ENCODE data around the gene TMPRSS6. TPM values are rescaled to one million over a fixed set of nuclear protein-coding genes. Genes with fewer than 3 reads are reported as not detected.

Gene TMPRSS6
- total and polyA plus RNA-seq, 2 of the 13 experiments (the other 11 are each of a cell fraction or from before 2014, with no cell fraction given), result 4.2 to 4.8 TPM

DNA sequence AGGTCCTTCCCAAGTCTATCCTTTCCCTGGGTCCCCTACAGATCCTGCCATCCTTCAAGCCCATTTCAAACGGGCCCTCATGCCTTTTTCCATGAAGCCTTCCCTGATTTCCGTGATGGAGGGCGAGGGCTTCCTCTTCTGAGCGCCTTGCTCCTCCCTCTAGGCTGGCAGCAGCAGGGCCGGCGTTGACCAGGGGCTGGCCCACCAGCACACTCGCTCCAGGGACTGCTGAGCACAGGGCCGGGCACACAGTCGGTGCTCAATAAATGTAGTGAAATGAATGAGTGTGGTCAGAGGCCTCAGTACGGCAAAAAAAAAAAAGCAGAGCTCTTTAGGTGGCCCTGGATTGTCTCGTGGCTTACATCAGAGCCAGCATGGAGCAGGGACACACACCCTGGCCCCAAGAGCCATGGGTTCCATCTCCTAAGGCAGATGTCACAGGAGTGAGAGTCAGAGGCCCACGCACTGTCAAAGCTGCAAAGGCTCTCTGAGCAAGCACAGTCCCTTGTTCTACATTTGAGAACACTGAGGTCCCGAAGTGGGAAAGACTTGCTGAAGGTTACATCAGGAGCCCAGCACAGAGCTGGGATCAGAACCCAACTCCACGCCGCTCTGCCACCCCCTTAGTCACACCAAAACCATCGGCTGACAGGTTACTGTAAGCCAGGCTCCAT, 37.1 kb upstream of the TMPRSS6 start:
- Histone ChIP-seq H3K4me2 (ENCODE audit: low read depth, low read length) (no peak overlapping the region), H3K79me2 (ENCODE audit: insufficient read depth, low read length) (no peaks in the 10 kb centered on the region), H3K9me3 (ENCODE audit: low read length) (no peaks in the 10 kb centered on the region), H3K27ac (ENCODE audit: extremely low read length, insufficient read depth, low read length) (no peak overlapping the region), H3K4me3 (replicated peaks in 1 of 3; ENCODE audit: insufficient read depth in 1 of 3, low read depth in 2 of 3, low read length in 3 of 3) (no peak overlapping the region), H3K27me3 (ENCODE audit: control insufficient read depth in 1 of 2, insufficient read depth in 2 of 2, low read length in 2 of 2) (peaks cover 5 to 37% of the 10 kb centered on the region in 2 experiments), H4K20me1 (ENCODE audit: insufficient read depth, low read length) (no peaks in the 10 kb centered on the region), H3K36me3 (replicated peaks in 1 of 2; ENCODE audit: control insufficient read depth in 1 of 2, insufficient read depth in 2 of 2, low read length in 2 of 2) (no peaks in the 10 kb centered on the region), H3K9ac (ENCODE audit: insufficient read depth, low read depth, low read length) (no peak overlapping the region), H3K4me1 (ENCODE audit: insufficient read depth, low read length) (0 out of 2 replicates have a peak, but pooled peaks cover 15% of the 10 kb centered on the region), H2AFZ (ENCODE audit: low read length) (no peak overlapping the region)
- WGBS (ENCODE audit: low lambda C conversion rate), result 44% methylated on average over 16 of the region's 16 CpGs
- CTCF ChIA-PET (ENCODE audit: low intra/inter-chr PET ratio, low total read pairs), result no interaction called here
- ATAC-seq, result no peak
- intact Hi-C loops (cut with micrococcal nuclease; ENCODE audit: unreplicated experiment), result loop anchor here (5.0 kb wide), 1 partner anchor 69 kb away; no protein-coding TSS in a partner anchor
- FAIRE-seq, result no peak
- POLR2A ChIA-PET, result no interaction called here
- no TSS peak for BruUV-seq (replicated peaks)
- in situ Hi-C loops (cut with HindIII; ENCODE audit: extremely low pct_ligation_motif_present, low pct_unique_long_range_greater_than_20kb), result no loop called here
- no peak for DNase-seq (ENCODE audit: low spot score)
- TF ChIP-seq RFX3 (CRISPR knock-in tag; IDR thresholded peaks at IDR 0.05) (no peak), ZFP36L1 (CRISPR knock-in tag; IDR thresholded peaks at IDR 0.05) (no peak), ZNF230 (CRISPR knock-in tag; IDR thresholded peaks at IDR 0.05) (no peak), ZNF234 (CRISPR knock-in tag; conservative IDR thresholded peaks at IDR 0.05) (no peak), ATRX (CRISPR knock-in tag; IDR thresholded peaks at IDR 0.05; ENCODE audit: borderline replicate concordance) (no peak), ZNF12 (CRISPR knock-in tag; IDR thresholded peaks at IDR 0.05) (no peak), ZNF17 (CRISPR knock-in tag; IDR thresholded peaks at IDR 0.05) (no peak)
- TF ChIP-seq, protein P1, sequence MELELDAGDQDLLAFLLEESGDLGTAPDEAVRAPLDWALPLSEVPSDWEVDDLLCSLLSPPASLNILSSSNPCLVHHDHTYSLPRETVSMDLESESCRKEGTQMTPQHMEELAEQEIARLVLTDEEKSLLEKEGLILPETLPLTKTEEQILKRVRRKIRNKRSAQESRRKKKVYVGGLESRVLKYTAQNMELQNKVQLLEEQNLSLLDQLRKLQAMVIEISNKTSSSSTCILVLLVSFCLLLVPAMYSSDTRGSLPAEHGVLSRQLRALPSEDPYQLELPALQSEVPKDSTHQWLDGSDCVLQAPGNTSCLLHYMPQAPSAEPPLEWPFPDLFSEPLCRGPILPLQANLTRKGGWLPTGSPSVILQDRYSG (CRISPR knock-in tag; IDR thresholded peaks at IDR 0.05), result no peak
- TF ChIP-seq, protein P2, sequence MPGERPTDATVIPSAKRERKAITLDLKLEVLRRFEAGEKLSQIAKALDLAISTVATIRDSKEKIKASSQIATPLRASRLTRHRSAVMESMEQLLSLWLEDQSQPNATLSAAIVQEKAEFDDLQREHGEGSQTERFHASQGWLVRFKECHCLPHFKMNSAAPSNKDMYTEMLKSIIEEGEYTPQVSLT (CRISPR knock-in tag; IDR thresholded peaks at IDR 0.05; ENCODE audit: borderline replicate concordance, low read depth), result no peak
- TF ChIP-seq, protein P3, sequence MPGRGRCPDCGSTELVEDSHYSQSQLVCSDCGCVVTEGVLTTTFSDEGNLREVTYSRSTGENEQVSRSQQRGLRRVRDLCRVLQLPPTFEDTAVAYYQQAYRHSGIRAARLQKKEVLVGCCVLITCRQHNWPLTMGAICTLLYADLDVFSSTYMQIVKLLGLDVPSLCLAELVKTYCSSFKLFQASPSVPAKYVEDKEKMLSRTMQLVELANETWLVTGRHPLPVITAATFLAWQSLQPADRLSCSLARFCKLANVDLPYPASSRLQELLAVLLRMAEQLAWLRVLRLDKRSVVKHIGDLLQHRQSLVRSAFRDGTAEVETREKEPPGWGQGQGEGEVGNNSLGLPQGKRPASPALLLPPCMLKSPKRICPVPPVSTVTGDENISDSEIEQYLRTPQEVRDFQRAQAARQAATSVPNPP (CRISPR knock-in tag; IDR thresholded peaks at IDR 0.05), result no peak
- TF ChIP-seq, protein P4, sequence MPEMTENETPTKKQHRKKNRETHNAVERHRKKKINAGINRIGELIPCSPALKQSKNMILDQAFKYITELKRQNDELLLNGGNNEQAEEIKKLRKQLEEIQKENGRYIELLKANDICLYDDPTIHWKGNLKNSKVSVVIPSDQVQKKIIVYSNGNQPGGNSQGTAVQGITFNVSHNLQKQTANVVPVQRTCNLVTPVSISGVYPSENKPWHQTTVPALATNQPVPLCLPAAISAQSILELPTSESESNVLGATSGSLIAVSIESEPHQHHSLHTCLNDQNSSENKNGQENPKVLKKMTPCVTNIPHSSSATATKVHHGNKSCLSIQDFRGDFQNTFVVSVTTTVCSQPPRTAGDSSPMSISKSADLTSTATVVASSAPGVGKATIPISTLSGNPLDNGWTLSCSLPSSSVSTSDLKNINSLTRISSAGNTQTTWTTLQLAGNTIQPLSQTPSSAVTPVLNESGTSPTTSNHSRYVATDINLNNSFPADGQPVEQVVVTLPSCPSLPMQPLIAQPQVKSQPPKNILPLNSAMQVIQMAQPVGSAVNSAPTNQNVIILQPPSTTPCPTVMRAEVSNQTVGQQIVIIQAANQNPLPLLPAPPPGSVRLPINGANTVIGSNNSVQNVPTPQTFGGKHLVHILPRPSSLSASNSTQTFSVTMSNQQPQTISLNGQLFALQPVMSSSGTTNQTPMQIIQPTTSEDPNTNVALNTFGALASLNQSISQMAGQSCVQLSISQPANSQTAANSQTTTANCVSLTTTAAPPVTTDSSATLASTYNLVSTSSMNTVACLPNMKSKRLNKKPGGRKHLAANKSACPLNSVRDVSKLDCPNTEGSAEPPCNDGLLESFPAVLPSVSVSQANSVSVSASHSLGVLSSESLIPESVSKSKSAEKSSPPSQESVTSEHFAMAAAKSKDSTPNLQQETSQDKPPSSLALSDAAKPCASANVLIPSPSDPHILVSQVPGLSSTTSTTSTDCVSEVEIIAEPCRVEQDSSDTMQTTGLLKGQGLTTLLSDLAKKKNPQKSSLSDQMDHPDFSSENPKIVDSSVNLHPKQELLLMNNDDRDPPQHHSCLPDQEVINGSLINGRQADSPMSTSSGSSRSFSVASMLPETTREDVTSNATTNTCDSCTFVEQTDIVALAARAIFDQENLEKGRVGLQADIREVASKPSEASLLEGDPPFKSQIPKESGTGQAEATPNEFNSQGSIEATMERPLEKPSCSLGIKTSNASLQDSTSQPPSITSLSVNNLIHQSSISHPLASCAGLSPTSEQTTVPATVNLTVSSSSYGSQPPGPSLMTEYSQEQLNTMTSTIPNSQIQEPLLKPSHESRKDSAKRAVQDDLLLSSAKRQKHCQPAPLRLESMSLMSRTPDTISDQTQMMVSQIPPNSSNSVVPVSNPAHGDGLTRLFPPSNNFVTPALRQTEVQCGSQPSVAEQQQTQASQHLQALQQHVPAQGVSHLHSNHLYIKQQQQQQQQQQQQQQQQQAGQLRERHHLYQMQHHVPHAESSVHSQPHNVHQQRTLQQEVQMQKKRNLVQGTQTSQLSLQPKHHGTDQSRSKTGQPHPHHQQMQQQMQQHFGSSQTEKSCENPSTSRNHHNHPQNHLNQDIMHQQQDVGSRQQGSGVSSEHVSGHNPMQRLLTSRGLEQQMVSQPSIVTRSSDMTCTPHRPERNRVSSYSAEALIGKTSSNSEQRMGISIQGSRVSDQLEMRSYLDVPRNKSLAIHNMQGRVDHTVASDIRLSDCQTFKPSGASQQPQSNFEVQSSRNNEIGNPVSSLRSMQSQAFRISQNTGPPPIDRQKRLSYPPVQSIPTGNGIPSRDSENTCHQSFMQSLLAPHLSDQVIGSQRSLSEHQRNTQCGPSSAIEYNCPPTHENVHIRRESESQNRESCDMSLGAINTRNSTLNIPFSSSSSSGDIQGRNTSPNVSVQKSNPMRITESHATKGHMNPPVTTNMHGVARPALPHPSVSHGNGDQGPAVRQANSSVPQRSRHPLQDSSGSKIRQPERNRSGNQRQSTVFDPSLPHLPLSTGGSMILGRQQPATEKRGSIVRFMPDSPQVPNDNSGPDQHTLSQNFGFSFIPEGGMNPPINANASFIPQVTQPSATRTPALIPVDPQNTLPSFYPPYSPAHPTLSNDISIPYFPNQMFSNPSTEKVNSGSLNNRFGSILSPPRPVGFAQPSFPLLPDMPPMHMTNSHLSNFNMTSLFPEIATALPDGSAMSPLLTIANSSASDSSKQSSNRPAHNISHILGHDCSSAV (CRISPR knock-in tag; IDR thresholded peaks at IDR 0.05; ENCODE audit: borderline replicate concordance), result no peak
- TF ChIP-seq, protein P5, sequence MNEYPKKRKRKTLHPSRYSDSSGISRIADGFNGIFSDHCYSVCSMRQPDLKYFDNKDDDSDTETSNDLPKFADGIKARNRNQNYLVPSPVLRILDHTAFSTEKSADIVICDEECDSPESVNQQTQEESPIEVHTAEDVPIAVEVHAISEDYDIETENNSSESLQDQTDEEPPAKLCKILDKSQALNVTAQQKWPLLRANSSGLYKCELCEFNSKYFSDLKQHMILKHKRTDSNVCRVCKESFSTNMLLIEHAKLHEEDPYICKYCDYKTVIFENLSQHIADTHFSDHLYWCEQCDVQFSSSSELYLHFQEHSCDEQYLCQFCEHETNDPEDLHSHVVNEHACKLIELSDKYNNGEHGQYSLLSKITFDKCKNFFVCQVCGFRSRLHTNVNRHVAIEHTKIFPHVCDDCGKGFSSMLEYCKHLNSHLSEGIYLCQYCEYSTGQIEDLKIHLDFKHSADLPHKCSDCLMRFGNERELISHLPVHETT (CRISPR knock-in tag; conservative IDR thresholded peaks at IDR 0.05), result no peak
